K562 (cell line): ENCODE measurements around the gene GDF15. TPM values are rescaled to one million over a fixed set of nuclear protein-coding genes. Genes with fewer than 3 reads are reported as not detected.

ENCODE experiments used
- ARNT ChIP-seq, 2 experiments: fragments of 450-650 bp; IDR thresholded peaks; 2 replicates each; pipeline ENCODE4 v1.6.1; 2016; ENCODE audit warnings: mild to moderate bottlenecking in 1 of 2
- ASH1L ChIP-seq: fragments of 450-650 bp; IDR thresholded peaks from 2 replicates; pipeline ENCODE4 v1.6.1; 2018; ENCODE audit warnings: borderline replicate concordance, mild to moderate bottlenecking, low read depth; ENCODE audit not compliant: partially characterized antibody
- CHD7 ChIP-seq: fragments of 200-600 bp; sonication (generic); IDR thresholded peaks from one replicate; pipeline ENCODE4 v1.6.1; 2012; ENCODE audit warnings: mild to moderate bottlenecking, low read depth, low read length, inconsistent platforms
- DLX4 ChIP-seq: fragments of 250-450 bp; sonication (Bioruptor Pico); IDR thresholded peaks from 2 replicates; pipeline ENCODE4 v1.6.1; 2021; ENCODE audit warnings: mild to moderate bottlenecking
- GABPA ChIP-seq: fragments of 200-800 bp; sonication (Bioruptor generic); conservative IDR thresholded peaks from 2 replicates; pipeline ENCODE4 v1.6.1; 2016; ENCODE audit warnings: low read depth, missing genetic modification characterization, missing compliant biosample characterization
- HNRNPLL ChIP-seq: fragments of 200-400 bp; formaldehyde crosslinking; IDR thresholded peaks from 2 replicates; pipeline ENCODE4 v1.6.1; 2017; ENCODE audit warnings: low read length, low read depth, mild to moderate bottlenecking; ENCODE audit not compliant: poor library complexity, severe bottlenecking
- NONO ChIP-seq, 2 experiments: fragments of 200-400 bp in 1 of 2; fragments of 450-650 bp in 1 of 2; formaldehyde crosslinking in 1 of 2; IDR thresholded peaks; 2 replicates each; pipeline ENCODE4 v1.6.1; 2017; ENCODE audit warnings: low read depth in 2 of 2, mild to moderate bottlenecking in 2 of 2, moderate library complexity in 2 of 2, low read length in 1 of 2
- PTBP1 ChIP-seq: fragments of 200-400 bp; formaldehyde crosslinking; IDR thresholded peaks from 2 replicates; pipeline ENCODE4 v1.6.1; 2017; ENCODE audit warnings: low read depth, low read length
- TCF7 ChIP-seq: sonication (generic); IDR thresholded peaks from 2 replicates; pipeline ENCODE4 v1.6.1; 2016; ENCODE audit warnings: antibody characterized with exemption, borderline replicate concordance
- ZNF23 ChIP-seq: fragments of 250-450 bp; sonication (Bioruptor Pico); IDR thresholded peaks from 2 replicates; pipeline ENCODE4 v1.4.0; 2020; ENCODE audit warnings: mild to moderate bottlenecking
- ZNF740 ChIP-seq, 3 experiments: fragments of 200-800 bp in 1 of 3; sonication (Bioruptor generic) in 1 of 3; sonication (generic) in 1 of 3; formaldehyde crosslinking in 1 of 3; IDR thresholded peaks; 2 replicates each; pipeline versions ENCODE4 v1.6.1 to v1.8.0; 2016 to 2022; ENCODE audit warnings: mild to moderate bottlenecking in 2 of 3, missing compliant biosample characterization in 2 of 3, missing genetic modification characterization in 2 of 3, missing genetic modification reagents in 1 of 3
- ZNF79 ChIP-seq: fragments of 250-450 bp; sonication (Bioruptor Pico); IDR thresholded peaks from 2 replicates; pipeline ENCODE4 v1.4.0; 2020; ENCODE audit warnings: low read depth, mild to moderate bottlenecking, moderate library complexity
- polyA plus RNA-seq, 8 experiments: library from polyadenylated mRNA; depleted of rRNA in 4 of 8; stranded (reverse) in 5 of 8; unstranded in 3 of 8; fragments of >200 nt; fragmentation: Nextera tagmentation in 2 of 8; fragmentation: Illumina TruSeq in 1 of 8; extraction: Ambion mirVana in 2 of 8; extraction: Trizol in 1 of 8; gene quantifications; 2 replicates each; pipeline versions ENCODE4 v1.2.1 to v1.2.3, GENCODE V29; 2011 to 2014; ENCODE audit warnings: inconsistent platforms in 1 of 8, missing spikeins in 1 of 8
- total RNA-seq, 7 experiments: library from RNA; depleted of rRNA in 6 of 7; stranded (reverse); fragments of >200 nt in 6 of 7; fragmentation: Illumina TruSeq in 2 of 7; extraction: Trizol in 2 of 7; gene quantifications; 2 replicates each; pipeline versions ENCODE4 v1.2.1 to v1.2.3, GENCODE V29; 2011 to 2021; ENCODE audit warnings: low replicate concordance in 1 of 7
- TF ChIP-seq, protein P1 (sequence below): sonication (generic); formaldehyde crosslinking; IDR thresholded peaks from 2 replicates; pipeline ENCODE4 v1.8.0; 2023; ENCODE audit warnings: mild to moderate bottlenecking, missing genetic modification reagents

The GDF15 gene
- total and polyA plus RNA-seq, 9 of the 15 experiments (the other 6 are each of a cell fraction or from before 2014, with no cell fraction given), result 2.3 to 82.4 (median 12.5) TPM

- TF ChIP-seq, protein P1, sequence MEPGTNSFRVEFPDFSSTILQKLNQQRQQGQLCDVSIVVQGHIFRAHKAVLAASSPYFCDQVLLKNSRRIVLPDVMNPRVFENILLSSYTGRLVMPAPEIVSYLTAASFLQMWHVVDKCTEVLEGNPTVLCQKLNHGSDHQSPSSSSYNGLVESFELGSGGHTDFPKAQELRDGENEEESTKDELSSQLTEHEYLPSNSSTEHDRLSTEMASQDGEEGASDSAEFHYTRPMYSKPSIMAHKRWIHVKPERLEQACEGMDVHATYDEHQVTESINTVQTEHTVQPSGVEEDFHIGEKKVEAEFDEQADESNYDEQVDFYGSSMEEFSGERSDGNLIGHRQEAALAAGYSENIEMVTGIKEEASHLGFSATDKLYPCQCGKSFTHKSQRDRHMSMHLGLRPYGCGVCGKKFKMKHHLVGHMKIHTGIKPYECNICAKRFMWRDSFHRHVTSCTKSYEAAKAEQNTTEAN (CRISPR knock-in tag), result 0 out of 2 replicates have a peak, but pooled peaks have one; percentile 30
- TF ChIP-seq PTBP1 (0 out of 2 replicates have a peak, but pooled peaks have one; percentile 83), TCF7 (no peak), DLX4 (no peak), CHD7 (no peak), ARNT (IDR thresholded peaks at IDR 0.05) (no peak), GABPA (tag) (0 out of 2 replicates have a peak, but pooled peaks have one; percentile 21), ZNF79 (CRISPR knock-in tag) (no peak), ZNF23 (CRISPR knock-in tag) (no peak), ZNF740 (CRISPR knock-in tag; IDR thresholded peaks at IDR 0.05) (peak; percentile 61; the same call in 1 of the 2 replicates), ZNF740 (tag; IDR thresholded peaks at IDR 0.05) (no peak), HNRNPLL (no peak), NONO (IDR thresholded peaks at IDR 0.05; ENCODE audit: low read depth in 2 of 2, low read length in 1 of 2) (no peak), ASH1L (no peak)
Measured at GRCh38 chr19:18401580-18402112, 15.7 kb downstream of the GDF15 start (continued).
